Neuronal stem cell (in vitro differentiated cells): ENCODE measurements around the gene GRIK2.

Experiments
- DNase-seq: peaks from one replicate; pipeline ENCODE4 v3.0.0-alpha.2; 2013; ENCODE audit warnings: low spot score
- H2AFZ ChIP-seq: one replicate; pipeline ENCODE4 v1.6.1; 2013; ENCODE audit warnings: mild to moderate bottlenecking, low read length, inconsistent platforms
- H2AK5ac ChIP-seq: 2 replicates; pipeline ENCODE4 v1.6.1; 2013; ENCODE audit warnings: low read depth, mild to moderate bottlenecking, inconsistent platforms, low read length, moderate library complexity, mixed read lengths
- H2BK120ac ChIP-seq: 2 replicates; pipeline ENCODE4 v1.6.1; 2013; ENCODE audit warnings: low read depth, mild to moderate bottlenecking, inconsistent platforms, low read length, moderate library complexity, mixed read lengths
- H2BK12ac ChIP-seq: one replicate; pipeline ENCODE4 v1.6.1; 2013; ENCODE audit warnings: low read length, inconsistent platforms
- H2BK15ac ChIP-seq: 2 replicates; pipeline ENCODE4 v1.6.1; 2013; ENCODE audit warnings: mild to moderate bottlenecking, low read length, inconsistent platforms, mixed read lengths
- H2BK5ac ChIP-seq: one replicate; pipeline ENCODE4 v1.6.1; 2013; ENCODE audit warnings: inconsistent platforms, mild to moderate bottlenecking, low read length, moderate library complexity
- H3K14ac ChIP-seq: one replicate; pipeline ENCODE4 v1.6.1; 2013; ENCODE audit warnings: low read length, inconsistent platforms
- H3K18ac ChIP-seq: 2 replicates; pipeline ENCODE4 v1.6.1; 2013; ENCODE audit warnings: low read length, inconsistent platforms
- H3K23ac ChIP-seq: 2 replicates; pipeline ENCODE4 v1.6.1; 2013; ENCODE audit warnings: low read depth, mild to moderate bottlenecking, mixed read lengths, low read length, inconsistent platforms; ENCODE audit not compliant: poor library complexity
- H3K27ac ChIP-seq: replicated peaks from 3 replicates; pipeline ENCODE4 v1.5.1; 2013; ENCODE audit warnings: low read length, inconsistent platforms
- H3K27me3 ChIP-seq, 3 experiments: 2 replicates each; pipeline ENCODE4 v1.6.1; 2013; ENCODE audit warnings: low read length in 3 of 3, mild to moderate bottlenecking in 2 of 3, inconsistent platforms in 1 of 3, low read depth in 1 of 3, mixed read lengths in 1 of 3, moderate library complexity in 1 of 3; ENCODE audit not compliant: control insufficient read depth in 3 of 3, insufficient read depth in 3 of 3
- H3K36me3 ChIP-seq, 2 donors: replicated peaks in 1 of 2; 2 replicates each; pipeline ENCODE4 v1.6.1; 2013; ENCODE audit warnings: low read length in 2 of 2; ENCODE audit not compliant: control insufficient read depth in 2 of 2, insufficient read depth in 2 of 2
- H3K4ac ChIP-seq: 2 replicates; pipeline ENCODE4 v1.6.1; 2013; ENCODE audit warnings: inconsistent platforms, mild to moderate bottlenecking, low read length, moderate library complexity
- H3K4me1 ChIP-seq, 2 donors: 1 replicate in 1 of 2; 2 replicates in 1 of 2; pipeline ENCODE4 v1.6.1; 2013; ENCODE audit warnings: low read length in 2 of 2, low read depth in 1 of 2; ENCODE audit not compliant: control insufficient read depth in 2 of 2, insufficient read depth in 1 of 2
- H3K4me2 ChIP-seq: one replicate; pipeline ENCODE4 v1.6.1; 2013; ENCODE audit warnings: mild to moderate bottlenecking, low read length, inconsistent platforms; ENCODE audit not compliant: insufficient read depth, poor library complexity, severe bottlenecking
- H3K4me3 ChIP-seq, 2 donors: 2 replicates each; pipeline ENCODE4 v1.5.1; 2013; ENCODE audit warnings: low read length in 2 of 2, mild to moderate bottlenecking in 2 of 2, inconsistent platforms in 1 of 2, moderate library complexity in 1 of 2
- H3K79me1 ChIP-seq: one replicate; pipeline ENCODE4 v1.6.1; 2013; ENCODE audit warnings: low read depth, mild to moderate bottlenecking, inconsistent platforms, low read length, moderate library complexity
- H3K9ac ChIP-seq: one replicate; pipeline ENCODE4 v1.6.1; 2013; ENCODE audit warnings: mild to moderate bottlenecking, low read depth, low read length, inconsistent platforms; ENCODE audit not compliant: poor library complexity
- H3K9me3 ChIP-seq, 2 donors: replicated peaks in 1 of 2; 2 replicates each; pipeline versions ENCODE3 to v1.6.1; 2013; ENCODE audit warnings: low read length in 2 of 2, mild to moderate bottlenecking in 2 of 2, inconsistent platforms in 1 of 2, low read depth in 1 of 2, mixed read lengths in 1 of 2, moderate library complexity in 1 of 2; ENCODE audit not compliant: control insufficient read depth in 2 of 2, insufficient read depth in 1 of 2
- H4K8ac ChIP-seq: one replicate; pipeline ENCODE4 v1.6.1; 2013; ENCODE audit warnings: low read depth, mild to moderate bottlenecking, inconsistent platforms, low read length, moderate library complexity
- H4K91ac ChIP-seq: one replicate; pipeline ENCODE4 v1.6.1; 2013; ENCODE audit warnings: low read length, low read depth, mild to moderate bottlenecking, inconsistent platforms; ENCODE audit not compliant: poor library complexity
- whole genome bisulfite sequencing, 2 donors: extraction: QIAGEN DNeasy Blood & Tissue Kit; methylation state at CpG; one replicate each; pipeline ENCODE4 v1.1.7; 2013; ENCODE audit warnings: missing lambda C conversion rate in 2 of 2, mixed read lengths in 1 of 2; ENCODE audit not compliant: insufficient read length in 2 of 2, insufficient replicate concordance in 1 of 2; ENCODE audit errors: extremely low coverage in 2 of 2; 5-methylcytosine and 5-hydroxymethylcytosine counted together

Gene GRIK2

GRCh38 chr6:101845621-101846020, 452.1 kb downstream of the GRIK2 start:
- no peak overlapping the region for H2BK15ac ChIP-seq
- no peak overlapping the region for H2AK5ac ChIP-seq
- H3K18ac ChIP-seq: no peak overlapping the region
- no peaks in the 10 kb centered on the region for H3K79me1 ChIP-seq
- H4K91ac ChIP-seq: no peak overlapping the region
- no peak overlapping the region for H3K14ac ChIP-seq
- no peaks in the 10 kb centered on the region for H3K36me3 ChIP-seq
- no peak overlapping the region for H2BK5ac ChIP-seq
- H4K8ac ChIP-seq: no peak overlapping the region
- DNase-seq: no peak
- no peaks in the 10 kb centered on the region for H3K27me3 ChIP-seq
- no peak overlapping the region for H2BK120ac ChIP-seq
- no CpG with 5 or more reads among the region's 1 CpG for WGBS, 2 donors
- no peak overlapping the region for H3K27ac ChIP-seq
- no peak overlapping the region for H2AFZ ChIP-seq
- H3K9ac ChIP-seq: no peak overlapping the region
- H3K4me3 ChIP-seq: no peak overlapping the region
- H2BK12ac ChIP-seq: no peak overlapping the region
- no peak overlapping the region for H3K23ac ChIP-seq
- no peaks in the 10 kb centered on the region for H3K9me3 ChIP-seq
- peaks cover 0 to 2% of the 10 kb centered on the region in 2 donors for H3K4me1 ChIP-seq
- H3K4ac ChIP-seq: no peak overlapping the region
- H3K4me2 ChIP-seq: no peak overlapping the region

- H2BK5ac ChIP-seq: no peak overlapping the region
- H2AK5ac ChIP-seq: no peak overlapping the region
- no peak overlapping the region for H3K18ac ChIP-seq
- no peak overlapping the region for H4K8ac ChIP-seq
- no peak overlapping the region for H3K14ac ChIP-seq
- H3K4me3 ChIP-seq: no peak overlapping the region
- no peak overlapping the region for H2BK12ac ChIP-seq
- no CpG with 5 or more reads among the region's 3 CpGs for WGBS, 2 donors
- peaks cover 0 to 2% of the 10 kb centered on the region in 2 donors for H3K4me1 ChIP-seq
- no peak overlapping the region for H3K4ac ChIP-seq
- H3K36me3 ChIP-seq: no peaks in the 10 kb centered on the region
- no peak overlapping the region for H4K91ac ChIP-seq
- no peak overlapping the region for H3K23ac ChIP-seq
- no peaks in the 10 kb centered on the region for H3K79me1 ChIP-seq
- H3K9ac ChIP-seq: no peak overlapping the region
- H2AFZ ChIP-seq: peak overlapping the region; percentile 18
- H3K4me2 ChIP-seq: no peak overlapping the region
- H3K27ac ChIP-seq: no peak overlapping the region
- H3K27me3 ChIP-seq: no peaks in the 10 kb centered on the region
- H3K9me3 ChIP-seq: no peaks in the 10 kb centered on the region
- no peak for DNase-seq
- H2BK15ac ChIP-seq: no peak overlapping the region
- no peak overlapping the region for H2BK120ac ChIP-seq
Measured at GRCh38 chr6:101847690-101848089, 454.2 kb downstream of the GRIK2 start.

GRCh38 chr6:101851911-101852310, 458.4 kb downstream of the GRIK2 start:
- Histone ChIP-seq H3K14ac (no peak overlapping the region), H2BK15ac (no peak overlapping the region), H2AFZ (no peak overlapping the region), H3K79me1 (no peaks in the 10 kb centered on the region), H3K4ac (no peak overlapping the region), H2BK12ac (no peak overlapping the region), H3K4me2 (no peak overlapping the region), H3K27me3 (no peaks in the 10 kb centered on the region), H2BK120ac (no peak overlapping the region), H3K4me3 (no peak overlapping the region), H2AK5ac (no peak overlapping the region), H2BK5ac (no peak overlapping the region), H3K4me1 (peaks cover 0 to 2% of the 10 kb centered on the region in 2 donors), H3K9me3 (no peaks in the 10 kb centered on the region), H3K36me3 (no peaks in the 10 kb centered on the region), H4K91ac (no peak overlapping the region), H4K8ac (no peak overlapping the region), H3K23ac (no peak overlapping the region), H3K27ac (no peak overlapping the region), H3K18ac (no peak overlapping the region), H3K9ac (no peak overlapping the region)
- WGBS, 2 donors: no CpG with 5 or more reads among the region's 1 CpG
- no peak for DNase-seq

GRCh38 chr6:101853231-101854085, 459.9 kb downstream of the GRIK2 start:
- no CpG with 5 or more reads among the region's 3 CpGs for WGBS, 2 donors
- no peak overlapping the region for H3K4ac ChIP-seq
- no peak overlapping the region for H4K8ac ChIP-seq
- no peak overlapping the region for H3K4me3 ChIP-seq
- H3K18ac ChIP-seq: no peak overlapping the region
- no peaks in the 10 kb centered on the region for H3K27me3 ChIP-seq
- no peak overlapping the region for H3K14ac ChIP-seq
- no peak overlapping the region for H3K9ac ChIP-seq
- no peak overlapping the region for H2BK12ac ChIP-seq
- H2AK5ac ChIP-seq: no peak overlapping the region
- H4K91ac ChIP-seq: no peak overlapping the region
- no peak overlapping the region for H2BK15ac ChIP-seq
- no peaks in the 10 kb centered on the region for H3K36me3 ChIP-seq
- H3K4me2 ChIP-seq: no peak overlapping the region
- no peaks in the 10 kb centered on the region for H3K79me1 ChIP-seq
- no peak overlapping the region for H2BK120ac ChIP-seq
- no peak overlapping the region for H2AFZ ChIP-seq
- H3K23ac ChIP-seq: no peak overlapping the region
- no peaks in the 10 kb centered on the region for H3K4me1 ChIP-seq
- H3K27ac ChIP-seq: no peak overlapping the region
- H2BK5ac ChIP-seq: no peak overlapping the region
- no peak for DNase-seq
- H3K9me3 ChIP-seq: no peaks in the 10 kb centered on the region
